NCI-H748 (cell line): ENCODE data around the gene LRSAM1.

Experiments
- DNase-seq: peaks from one replicate; lab custom pipeline; 2025; ENCODE audit not compliant: unreplicated experiment; lab: John Stamatoyannopoulos, UW

The LRSAM1 gene

DNA sequence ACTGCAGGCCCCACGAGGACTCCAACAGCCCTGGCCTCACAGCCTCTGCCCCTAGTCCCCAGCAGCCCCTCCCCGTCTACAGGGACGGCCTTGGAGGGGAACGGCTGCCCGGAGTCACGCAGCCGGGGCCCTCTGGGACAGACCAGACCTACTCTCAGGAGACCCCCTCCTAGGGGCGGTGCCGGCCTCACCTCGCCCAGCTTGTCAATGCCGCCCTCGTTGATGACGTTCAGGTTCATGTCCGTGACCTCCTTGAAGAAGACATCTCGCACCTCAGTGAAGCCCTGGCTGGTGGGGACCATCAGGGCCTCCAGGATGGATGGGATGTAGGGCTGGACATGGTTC is 58.6 kb downstream of the LRSAM1 start:
- DNase-seq: no peak

DNA sequence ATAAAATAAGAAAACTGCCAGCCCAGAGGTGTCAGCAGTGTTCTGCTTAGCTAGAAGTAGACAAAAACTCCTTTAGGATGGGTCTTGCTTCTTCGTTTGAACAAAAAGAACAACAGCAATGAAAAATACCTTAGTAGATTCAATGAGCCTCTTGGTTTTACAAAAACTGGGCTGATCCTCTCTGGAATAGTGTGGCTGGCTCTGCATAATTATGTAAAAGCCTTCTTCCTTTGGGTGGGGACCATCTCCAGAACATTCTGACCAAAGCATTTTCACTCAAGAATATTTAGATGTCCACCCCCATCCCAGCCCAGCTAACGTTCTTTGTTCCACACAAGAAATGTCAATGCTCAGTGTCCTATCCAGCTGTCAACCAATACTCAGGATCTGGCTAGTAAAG is 63.2 kb downstream of the LRSAM1 start:
- no peak for DNase-seq

DNA sequence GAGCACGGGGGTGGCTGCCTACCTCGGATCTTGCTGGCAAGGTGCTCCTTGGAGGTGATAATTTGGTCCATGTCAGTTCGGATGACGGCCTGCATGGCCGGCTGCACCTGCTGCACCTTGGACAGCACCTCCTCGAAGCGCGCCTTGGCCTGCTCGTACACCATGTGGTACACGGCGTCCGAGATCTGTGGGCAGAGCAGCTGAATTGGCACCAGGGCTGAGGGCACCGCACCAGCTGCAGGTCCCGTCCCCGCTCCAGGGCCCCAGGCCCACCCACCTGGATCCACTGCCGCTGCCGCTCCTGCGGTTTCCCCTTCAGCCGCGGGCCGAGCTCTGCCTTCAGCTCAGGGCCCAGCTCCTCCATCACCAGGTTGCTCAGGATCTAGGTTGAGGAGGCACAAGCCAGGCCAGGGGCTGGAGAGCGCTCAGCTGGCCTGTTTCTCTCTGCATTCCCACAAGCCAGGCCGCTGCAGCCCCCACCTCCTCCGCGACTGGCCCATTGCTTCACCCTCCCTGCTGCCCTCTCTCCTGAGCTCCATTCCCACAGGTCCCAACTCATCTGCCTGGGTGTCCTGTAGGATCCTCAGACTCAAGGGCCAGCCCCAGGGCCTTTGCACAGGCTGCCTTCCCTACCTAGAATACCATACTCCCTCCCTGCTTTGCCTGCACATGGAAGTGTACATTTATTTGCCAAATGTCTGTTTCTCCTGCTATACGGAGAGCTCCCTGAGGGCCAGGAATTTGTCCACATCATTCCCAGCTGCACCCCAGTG is 65.7 kb downstream of the LRSAM1 start:
- DNase-seq: no peak

DNA sequence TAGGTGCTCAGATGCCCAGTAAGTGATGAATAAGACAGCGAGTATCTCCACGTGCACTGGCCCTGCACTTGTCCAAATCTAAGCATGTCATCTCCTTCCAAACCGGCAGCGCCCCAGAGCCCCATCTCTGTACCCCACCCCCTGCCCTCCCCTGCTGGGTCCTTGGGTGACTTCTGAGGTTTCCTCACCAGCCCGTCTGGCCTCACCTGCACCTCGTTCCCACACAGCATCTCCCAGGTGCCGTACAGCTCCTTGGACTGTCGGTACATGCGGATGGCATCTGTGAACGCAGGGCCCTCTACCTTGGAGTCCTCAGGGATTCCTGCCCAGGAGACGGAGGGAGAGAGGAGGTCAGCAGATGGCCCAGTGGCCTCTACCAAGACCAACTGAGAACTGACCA is 66.3 kb downstream of the LRSAM1 start:
- no peak for DNase-seq

DNA sequence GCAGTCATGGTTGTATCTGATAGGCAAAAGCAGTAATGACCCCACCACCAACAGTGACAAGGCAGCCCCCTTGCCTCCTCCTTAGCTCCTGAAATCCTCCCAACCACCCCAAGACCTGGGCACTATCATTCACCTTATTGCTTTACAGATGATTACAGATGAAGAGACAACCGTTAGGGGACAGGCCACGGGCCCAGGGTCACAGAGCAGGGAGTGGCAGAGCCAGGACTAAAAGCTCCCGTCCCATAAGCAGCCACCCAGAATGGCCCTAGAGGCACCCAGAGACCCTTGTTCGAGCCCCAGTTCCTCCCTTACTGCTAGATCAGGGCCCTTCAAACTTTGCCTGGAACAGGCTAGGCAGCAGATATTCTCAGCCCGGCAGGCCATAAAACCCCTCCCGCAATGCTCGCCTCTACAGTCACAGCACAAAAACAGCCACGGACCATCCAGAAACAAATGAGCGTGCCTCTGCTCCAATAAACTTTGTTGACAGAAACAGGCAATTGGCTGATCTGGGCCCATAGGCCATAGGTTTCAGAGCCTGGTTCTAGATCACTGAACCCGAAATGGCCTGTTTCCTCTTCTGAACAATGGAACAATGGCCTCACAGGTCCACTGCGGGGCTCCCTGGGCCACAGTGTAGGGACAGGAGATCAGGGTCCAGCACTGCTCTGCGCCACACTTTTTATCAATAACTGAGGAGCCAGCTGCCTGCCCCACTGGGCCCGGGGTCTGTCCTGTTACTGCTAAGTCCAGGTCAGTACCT is 67.0 kb downstream of the LRSAM1 start:
- DNase-seq: no peak

DNA sequence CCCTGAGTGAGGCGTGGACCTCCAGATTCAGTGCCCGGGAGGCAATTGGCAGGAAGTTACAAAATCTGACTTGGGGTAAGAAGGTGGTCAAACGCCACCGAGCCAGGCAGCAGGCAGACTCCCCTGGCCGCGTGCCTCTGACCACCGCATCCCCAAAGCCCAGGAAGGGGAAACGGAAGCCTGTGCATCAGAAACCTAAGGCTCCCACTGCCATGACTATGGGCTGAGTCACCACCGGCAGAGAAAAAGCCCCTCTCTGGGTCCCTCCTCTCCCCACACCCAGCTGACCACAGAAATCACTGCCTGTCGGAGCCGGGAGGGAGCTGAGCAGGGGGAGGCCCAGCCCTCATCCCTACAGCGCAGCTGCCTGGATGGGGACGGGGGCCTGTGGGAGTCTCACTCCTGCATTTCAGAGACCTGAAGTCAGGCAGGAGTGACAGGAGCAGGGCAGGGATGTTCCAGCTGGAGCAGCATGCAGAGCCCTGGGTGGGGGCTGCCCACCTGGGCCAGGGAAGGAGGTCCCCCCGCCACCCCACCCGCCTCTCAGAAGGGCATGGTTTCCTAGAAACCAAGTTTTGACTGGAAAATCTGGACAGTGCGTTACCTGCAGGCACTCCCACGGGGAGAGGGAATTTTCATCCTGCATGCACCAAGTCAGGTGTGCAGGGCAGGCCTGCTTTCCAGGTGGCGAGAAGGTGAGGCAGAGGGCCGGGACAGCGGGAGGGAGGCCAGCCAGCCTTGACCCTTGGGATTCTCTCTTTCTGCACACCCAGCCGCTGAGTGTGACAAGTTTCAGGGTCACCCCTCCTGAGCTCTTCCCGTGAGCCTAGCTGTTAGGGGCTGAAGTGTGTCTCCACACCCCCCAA is 68.2 kb downstream of the LRSAM1 start:
- no peak for DNase-seq

DNA sequence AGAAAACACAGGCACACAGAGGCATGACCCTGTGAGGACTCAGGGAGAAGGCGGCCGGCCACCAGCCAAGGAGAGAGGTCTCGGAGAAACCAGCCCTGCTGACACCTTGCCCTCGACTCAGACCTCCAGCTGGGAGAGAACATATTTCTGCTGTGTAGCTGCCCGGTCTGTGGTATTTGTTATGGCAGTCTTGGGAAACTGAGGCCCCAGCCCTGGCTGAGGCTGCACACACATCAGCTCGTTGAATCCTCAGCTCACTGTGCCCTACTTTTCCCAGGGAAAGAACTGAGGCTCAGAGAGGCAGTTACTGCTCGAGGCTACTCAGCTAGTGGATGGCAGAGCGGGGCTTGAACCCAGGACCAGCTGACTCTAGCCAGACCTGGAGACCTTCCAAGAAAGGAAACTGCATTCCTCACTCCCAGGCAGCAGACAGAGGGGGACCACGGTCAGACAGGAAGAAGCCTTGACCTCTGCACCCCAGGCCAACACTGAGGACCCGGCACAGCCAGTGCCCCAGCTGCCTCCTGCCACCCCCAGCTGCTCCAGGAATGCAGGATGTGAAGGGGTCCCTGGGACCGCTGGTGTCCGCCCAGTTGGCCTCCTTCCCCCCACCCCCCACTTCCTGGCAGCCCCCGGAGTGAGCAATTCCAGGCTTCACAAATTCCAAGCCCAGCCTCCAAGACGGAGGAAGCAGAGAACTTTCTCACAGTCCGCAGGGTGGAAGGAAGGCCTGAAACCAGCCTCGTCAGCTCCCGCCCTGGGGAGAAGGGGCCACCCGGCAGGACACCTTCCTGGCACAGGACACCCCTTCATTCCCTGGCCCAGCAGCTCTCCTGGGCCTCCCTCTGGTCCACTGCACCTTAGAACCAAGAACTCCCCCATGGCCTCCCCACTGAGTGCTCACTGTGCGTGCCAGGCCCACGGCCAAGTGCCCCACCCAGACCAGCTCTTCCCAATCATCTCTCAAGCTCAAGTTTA is 69.9 kb downstream of the LRSAM1 start:
- DNase-seq: no peak

DNA sequence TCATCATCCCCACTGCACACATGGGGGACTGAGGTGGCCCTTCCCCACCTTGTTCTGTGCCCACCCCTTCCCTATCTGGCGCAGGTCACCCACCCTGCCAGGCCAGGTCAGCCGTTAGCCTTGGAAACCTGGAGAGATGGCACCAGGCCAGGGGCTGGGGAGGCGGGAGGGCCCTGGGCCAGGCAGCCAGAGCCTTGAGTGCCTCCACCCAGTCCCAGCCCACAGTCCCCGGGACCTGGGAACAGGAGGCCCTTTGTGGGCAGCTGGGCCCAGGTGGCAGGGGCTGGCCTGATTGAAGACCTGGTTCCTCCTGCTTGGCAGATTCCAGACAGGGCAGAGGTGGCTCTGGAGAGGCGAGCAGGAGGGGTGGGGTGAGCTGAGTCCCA is 70.6 kb downstream of the LRSAM1 start:
- DNase-seq: no peak

DNA sequence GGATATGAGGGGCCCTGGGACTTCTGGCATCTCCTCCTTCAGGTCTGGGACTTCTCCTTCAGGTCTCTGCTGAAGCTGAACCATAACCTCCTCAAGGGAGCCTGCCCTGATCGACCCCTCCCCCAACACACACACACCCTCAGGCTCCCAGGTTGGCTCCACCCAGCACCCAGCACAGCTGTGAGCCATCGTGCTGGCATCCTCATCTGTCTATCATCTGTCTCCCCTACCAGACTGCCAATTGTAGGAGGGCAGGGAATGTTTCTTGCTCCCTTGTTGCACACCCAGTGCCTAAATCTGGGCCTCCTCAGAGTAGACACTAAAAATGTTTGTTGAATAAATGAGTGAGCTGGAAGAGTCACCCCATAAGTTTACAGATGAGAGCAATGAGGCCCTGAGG is 71.4 kb downstream of the LRSAM1 start:
- DNase-seq: no peak

DNA sequence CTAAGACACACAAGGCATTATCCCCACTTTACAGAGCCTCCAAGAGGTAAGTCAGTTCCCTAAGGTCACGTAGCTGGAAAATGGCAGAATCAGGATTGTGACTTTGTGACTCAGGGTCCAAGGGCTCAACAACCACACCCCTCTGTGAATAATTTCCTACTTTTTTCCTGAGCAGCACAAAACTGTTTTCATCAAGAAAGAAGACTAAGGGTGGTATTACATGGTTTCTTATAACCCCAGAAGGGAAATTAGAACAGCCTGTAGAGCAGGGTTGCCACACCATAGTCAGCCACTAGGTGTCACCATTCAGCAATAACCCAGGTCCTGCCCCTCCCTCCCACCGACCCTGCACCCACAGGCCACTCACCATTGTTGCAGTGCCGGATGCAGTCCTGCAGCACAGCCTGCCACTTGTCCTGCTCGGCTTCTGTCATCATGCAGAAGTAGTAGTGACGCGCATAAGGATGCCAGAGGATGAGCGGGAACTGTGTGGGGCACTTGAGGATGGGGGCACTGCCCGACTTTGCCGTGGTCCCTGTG is 72.1 kb downstream of the LRSAM1 start:
- DNase-seq: peak; percentile 25

DNA sequence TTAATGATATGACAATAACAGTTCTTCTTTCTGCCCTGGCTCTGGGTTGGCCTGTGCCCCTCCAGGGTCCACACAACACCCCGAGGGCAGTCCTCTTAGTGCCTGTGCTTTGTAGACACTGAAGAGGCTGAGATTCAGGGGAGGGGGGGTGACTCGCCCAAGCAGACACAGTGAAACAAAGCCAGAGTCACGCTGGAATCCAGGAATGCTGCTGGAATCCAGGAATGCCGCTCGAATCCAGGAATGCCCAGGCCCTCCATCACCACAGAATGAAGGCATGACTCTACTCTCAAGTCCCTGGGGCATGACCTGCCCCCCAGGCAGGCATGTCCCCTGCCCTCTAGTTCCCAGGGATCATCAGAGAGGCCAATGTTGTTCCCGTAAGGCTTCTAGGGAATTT is 73.1 kb downstream of the LRSAM1 start:
- no peak for DNase-seq

DNA sequence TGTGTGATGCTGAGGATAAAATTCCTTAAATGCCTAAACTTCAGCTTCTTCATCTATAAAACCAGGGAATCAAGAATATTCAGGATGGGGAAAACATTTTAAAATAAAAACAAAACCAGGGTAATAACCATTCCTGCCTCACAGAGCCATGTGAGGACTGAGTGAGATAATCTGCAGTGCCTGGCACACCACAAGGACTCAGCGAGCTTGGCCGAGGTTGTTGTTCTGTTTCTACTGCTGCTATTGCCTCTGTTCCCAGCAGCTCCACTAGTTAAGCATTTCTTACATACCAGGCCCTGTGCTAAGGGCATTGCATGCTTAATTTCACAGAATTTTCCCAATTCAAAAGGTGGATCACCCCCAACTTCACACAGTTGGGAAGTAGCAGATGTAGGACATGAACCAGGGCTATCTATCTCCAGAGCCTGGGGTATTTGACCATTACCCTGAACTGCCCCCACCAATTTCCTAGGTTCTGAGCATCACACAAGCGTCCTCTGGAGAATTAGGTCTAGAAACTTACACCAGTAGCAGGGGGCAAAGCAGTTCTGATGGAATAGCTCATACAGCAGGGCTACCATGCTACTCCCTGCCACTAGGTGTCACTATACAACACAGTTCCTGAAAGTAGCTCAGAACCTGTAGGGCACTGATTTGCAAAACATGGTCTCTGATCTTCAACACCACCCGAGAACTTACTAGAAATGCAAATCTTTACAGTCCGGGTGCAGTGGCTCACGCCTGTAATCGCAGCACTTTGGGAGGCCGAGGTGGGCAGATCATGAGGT is 74.3 kb downstream of the LRSAM1 start:
- DNase-seq: peak; percentile 39

DNA sequence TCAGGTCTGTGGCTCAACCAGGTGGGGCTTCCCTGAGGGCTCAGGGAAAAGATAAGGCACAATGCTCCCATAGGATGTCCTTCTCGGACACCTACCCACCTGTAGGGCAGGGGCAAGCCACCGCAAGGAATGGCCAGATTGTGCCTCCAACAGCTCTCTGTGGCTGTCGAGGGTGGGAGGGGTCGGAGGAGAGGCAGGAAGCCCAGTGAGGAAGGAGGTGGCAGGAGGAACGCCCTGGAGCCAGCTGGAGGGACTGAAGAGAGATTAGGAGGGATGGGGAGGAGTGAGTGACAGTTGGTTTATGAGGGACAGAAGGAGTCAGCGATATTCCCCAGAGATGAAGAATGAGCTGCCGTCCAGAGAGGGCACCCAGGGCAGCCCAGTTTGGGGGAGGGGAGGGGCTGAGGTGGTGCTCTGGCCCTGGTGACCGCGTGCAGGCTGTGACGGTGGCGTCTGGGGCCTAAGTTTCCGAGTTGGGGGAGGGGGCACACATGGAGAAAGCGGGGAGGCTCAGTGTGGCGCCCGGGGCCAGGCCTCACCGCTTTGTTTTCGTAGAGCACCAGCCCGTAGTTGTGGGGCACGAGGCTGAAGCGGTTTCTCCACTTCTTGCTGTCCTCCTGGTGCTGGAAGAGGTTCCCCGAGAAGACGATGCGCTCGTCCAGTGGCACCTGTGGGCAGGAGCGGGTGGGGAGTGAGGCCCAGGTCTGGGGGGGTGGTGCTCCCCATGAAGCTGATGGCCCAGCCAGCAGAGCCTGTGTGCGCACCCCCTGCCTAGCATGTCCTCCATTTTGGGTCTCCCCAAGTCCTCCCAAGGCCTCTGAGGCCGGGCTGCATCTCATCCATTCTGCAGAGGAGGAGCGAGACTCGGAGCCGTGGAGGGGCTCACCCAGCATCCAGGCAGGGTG is 75.6 kb downstream of the LRSAM1 start:
- DNase-seq: no peak

DNA sequence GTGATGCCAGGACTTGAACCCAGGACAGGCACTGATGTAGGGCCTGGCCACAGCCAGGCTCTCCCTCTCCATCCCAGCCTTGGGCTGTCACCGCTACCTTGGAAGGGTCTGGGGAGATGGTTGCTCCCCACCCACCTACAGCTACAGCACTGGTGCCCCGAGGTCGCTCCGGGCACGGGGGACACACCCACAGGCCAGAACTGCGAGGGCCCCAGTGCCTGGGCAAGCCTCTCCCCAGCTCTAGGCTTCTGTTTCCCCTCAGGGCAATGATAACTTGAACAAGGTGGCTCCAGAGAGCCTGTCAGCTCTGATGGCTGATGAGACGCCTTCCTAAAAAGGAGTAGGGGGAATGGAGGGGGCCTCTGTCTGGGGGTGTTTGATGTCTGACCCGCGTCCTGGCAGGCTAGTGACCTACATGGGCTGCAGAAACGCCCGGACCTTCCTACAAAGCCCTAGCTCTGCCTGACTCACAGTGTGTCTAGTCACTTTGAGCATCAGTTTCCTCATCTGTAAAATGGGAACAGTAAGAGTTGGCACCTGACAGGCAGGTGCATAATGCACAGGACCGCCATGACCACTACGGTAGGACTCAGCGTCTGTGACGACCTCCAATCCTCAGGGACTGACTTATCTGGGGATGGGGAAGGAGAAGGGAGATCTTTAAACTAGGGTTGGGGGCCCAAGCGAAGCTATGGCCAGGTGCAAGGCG is 76.4 kb downstream of the LRSAM1 start:
- no peak for DNase-seq

DNA sequence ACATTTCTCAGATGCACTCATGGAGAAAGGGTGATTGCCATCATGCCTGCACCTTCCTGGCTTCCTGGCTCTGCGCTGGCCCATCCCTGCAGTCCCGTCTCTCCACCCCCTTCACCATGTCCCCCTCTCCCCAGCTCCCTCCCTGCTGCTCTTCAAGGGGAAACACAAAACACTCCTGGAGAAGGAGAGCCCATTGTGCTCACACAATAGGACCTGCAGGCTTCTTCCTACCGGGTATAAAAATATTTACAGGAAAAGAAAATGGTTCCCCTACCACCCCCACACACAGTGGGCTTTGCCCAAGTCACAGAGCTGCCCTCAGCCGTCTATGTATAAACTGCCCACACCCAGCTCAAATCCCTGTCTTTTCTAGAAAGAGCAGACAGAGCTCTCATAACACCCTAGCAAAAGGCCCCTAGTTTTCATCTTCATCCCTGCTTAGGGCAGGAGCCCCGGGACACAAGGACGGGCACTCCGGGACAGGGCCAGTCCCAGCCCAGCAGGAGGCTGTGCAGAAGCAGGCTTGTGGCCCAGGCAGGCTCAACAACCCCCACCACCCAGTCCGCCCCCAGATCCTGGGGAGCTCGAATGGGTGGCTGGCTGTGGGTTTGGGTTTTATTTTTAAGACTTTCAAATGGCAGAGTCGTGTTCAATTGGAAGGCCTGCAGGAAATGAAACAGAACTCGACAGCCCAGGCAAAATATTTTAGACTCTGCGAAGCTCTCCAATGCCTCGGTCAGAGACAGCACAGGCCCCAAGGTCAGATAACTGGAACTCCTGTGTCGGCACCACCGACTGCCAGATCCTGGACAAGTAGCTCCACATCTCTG is 77.3 kb downstream of the LRSAM1 start:
- DNase-seq: peak; percentile 19

DNA sequence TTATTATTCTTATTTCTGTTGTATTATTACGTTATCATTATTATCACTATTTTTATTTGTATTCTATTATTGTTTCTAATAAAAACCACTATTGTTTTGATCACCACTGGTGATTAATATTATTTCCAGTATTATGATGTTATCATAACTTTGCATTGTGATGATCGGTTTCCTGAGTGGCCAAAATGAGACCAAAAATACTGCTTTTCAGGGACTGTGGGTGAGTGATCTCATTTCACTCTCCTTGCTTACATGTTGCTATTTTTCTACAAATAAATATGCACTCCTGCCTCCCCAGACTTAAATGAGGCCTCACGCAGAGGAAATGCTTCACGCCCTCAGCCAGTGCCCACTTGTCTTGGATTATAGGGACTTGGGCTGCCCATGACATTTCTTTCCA is 78.4 kb downstream of the LRSAM1 start:
- DNase-seq: no peak
